HEK293T (cell line): ENCODE measurements around the gene FOXRED2.

Source experiments
- ARNT ChIP-seq: fragments of 450-650 bp; IDR thresholded peaks from 2 replicates; pipeline ENCODE4 v1.6.1; 2017; ENCODE audit warnings: mild to moderate bottlenecking
- BHLHE40 ChIP-seq: fragments of 450-650 bp; IDR thresholded peaks from 2 replicates; pipeline ENCODE4 v1.6.1; 2016; ENCODE audit warnings: mild to moderate bottlenecking, moderate library complexity, borderline replicate concordance
- CTBP1 ChIP-seq: fragments of 450-650 bp; IDR thresholded peaks from 2 replicates; pipeline ENCODE4 v1.6.1; 2016; ENCODE audit warnings: borderline replicate concordance
- FOXK2 ChIP-seq: fragments of 450-650 bp; IDR thresholded peaks from 2 replicates; pipeline ENCODE4 v1.6.1; 2016; ENCODE audit warnings: mild to moderate bottlenecking
- FOXM1 ChIP-seq: fragments of 450-650 bp; IDR thresholded peaks from 2 replicates; pipeline ENCODE4 v1.6.1; 2017; ENCODE audit warnings: mild to moderate bottlenecking, borderline replicate concordance
- HDGF ChIP-seq: fragments of 450-650 bp; IDR thresholded peaks from 2 replicates; pipeline ENCODE4 v1.6.1; 2017; ENCODE audit warnings: antibody characterized with exemption, borderline replicate concordance
- LEF1 ChIP-seq: fragments of 450-650 bp; IDR thresholded peaks from 2 replicates; pipeline ENCODE4 v1.6.1; 2017; ENCODE audit warnings: mild to moderate bottlenecking, borderline replicate concordance
- NFRKB ChIP-seq: fragments of 450-650 bp; IDR thresholded peaks from 2 replicates; pipeline ENCODE4 v1.6.1; 2016; ENCODE audit warnings: mild to moderate bottlenecking, moderate library complexity
- PKNOX1 ChIP-seq: fragments of 450-650 bp; IDR thresholded peaks from 2 replicates; pipeline ENCODE4 v1.6.1; 2016
- SP1 ChIP-seq: fragments of 450-650 bp; IDR thresholded peaks from 2 replicates; pipeline ENCODE4 v1.6.1; 2017
- SUZ12 ChIP-seq: fragments of 450-650 bp; IDR thresholded peaks from 2 replicates; pipeline ENCODE4 v1.6.1; 2016; ENCODE audit warnings: mild to moderate bottlenecking
- TARDBP ChIP-seq: fragments of 450-650 bp; IDR thresholded peaks from 2 replicates; pipeline ENCODE4 v1.6.1; 2016
- ZNF384 ChIP-seq: fragments of 450-650 bp; IDR thresholded peaks from 2 replicates; pipeline ENCODE4 v1.6.1; 2016

DNA sequence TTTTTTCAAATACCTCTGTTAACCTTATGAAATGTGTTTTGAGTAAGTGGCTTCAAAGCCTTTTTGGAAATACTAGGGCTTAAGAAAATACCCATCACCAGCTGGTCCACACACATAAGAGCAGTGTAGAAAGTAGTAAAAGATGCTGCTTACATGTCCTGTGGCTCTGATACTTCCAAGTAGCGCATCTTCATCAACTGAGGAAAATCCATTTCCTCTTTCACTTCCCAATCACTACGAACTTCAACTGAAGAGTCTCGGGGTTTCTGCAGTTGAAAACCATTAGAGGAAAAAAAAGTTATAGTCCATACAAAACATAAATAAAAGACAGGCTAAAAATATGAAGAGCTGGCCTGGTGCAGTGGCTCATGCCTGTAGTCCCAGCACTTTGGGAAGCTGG, 13.6 kb upstream of the FOXRED2 start:
- TF ChIP-seq LEF1: no peak
- TF ChIP-seq TARDBP: no peak
- TF ChIP-seq FOXM1: no peak
- TF ChIP-seq BHLHE40: no peak
- TF ChIP-seq ZNF384: no peak
- TF ChIP-seq SUZ12: no peak
- TF ChIP-seq FOXK2: no peak
- no peak for TF ChIP-seq HDGF
- TF ChIP-seq PKNOX1: no peak
- TF ChIP-seq ARNT: no peak
- TF ChIP-seq CTBP1: no peak
- no peak for TF ChIP-seq SP1
- no peak for TF ChIP-seq NFRKB
